K562 (cell line): ENCODE data around the gene SEMA3C. TPM values are rescaled to one million over a fixed set of nuclear protein-coding genes. Genes with fewer than 3 reads are reported as not detected.

Experiments
- ATAC-seq: fragments of 200-7000 bp; cut with Tn5 transposase; 3 replicates; pipeline ENCODE4 v1.9.1; 2020; ENCODE audit warnings: moderate library complexity
- BruUV-seq: library from RNA; stranded (reverse); fragments of 400-500 nt; replicated peaks from 2 replicates; lab custom pipeline; 2021; lab: Mats Ljungman, UMichigan
- CTCF ChIA-PET: fragments of 300-600 bp; formaldehyde crosslinking; extraction: SDS; loops from one replicate; lab custom pipeline; 2021; ENCODE audit warnings: low intra/inter-chr PET ratio; lab: Yijun Ruan, JAX
- POLR2A ChIA-PET: fragments of 300-600, 350-650 bp; sonication (Branson Sonifier 250); formaldehyde crosslinking; extraction: SDS; loops from one replicate; lab custom pipeline; 2021; ENCODE audit warnings: antibody characterized with exemption, inconsistent platforms; lab: Yijun Ruan, JAX
- DNase-seq, 4 experiments: peaks; one replicate each; pipeline versions ENCODE4 v3.0.0 to v3.0.0-alpha.2; 2011 to 2018; ENCODE audit warnings: low spot score in 3 of 4, mixed read lengths in 3 of 4; ENCODE audit errors: extremely low read depth in 1 of 4
- FAIRE-seq: peaks from 2 replicates; lab custom pipeline; 2011; peaks lifted over from hg19 to GRCh38; lab: Jason Lieb, UNC
- H2AFZ ChIP-seq: 2 replicates; pipeline ENCODE4 v1.6.0; 2011; ENCODE audit warnings: low read depth, low read length, control low read depth, inconsistent platforms
- H3K27ac ChIP-seq: fragments of 200-600 bp; 3 replicates; pipeline ENCODE4 v1.8.0; 2011; ENCODE audit warnings: low read depth, mild to moderate bottlenecking, control low read depth, inconsistent platforms, low read length, moderate library complexity, mixed read lengths; ENCODE audit errors: extremely low read depth
- H3K27me3 ChIP-seq, 2 experiments: fragments of 300-600 bp in 1 of 2; 2 replicates in 1 of 2; 3 replicates in 1 of 2; pipeline versions ENCODE4 v1.6.0 to v1.8.0; 2011; ENCODE audit warnings: inconsistent platforms in 2 of 2, low read length in 2 of 2, mild to moderate bottlenecking in 1 of 2, mixed read lengths in 1 of 2, moderate library complexity in 1 of 2; ENCODE audit not compliant: control insufficient read depth in 2 of 2, insufficient read depth in 2 of 2
- H3K36me3 ChIP-seq: fragments of 300-600 bp; 3 replicates; pipeline ENCODE4 v1.8.0; 2011; ENCODE audit warnings: mild to moderate bottlenecking, low read length, inconsistent platforms; ENCODE audit not compliant: control insufficient read depth, insufficient read depth
- H3K4me1 ChIP-seq, 2 experiments: fragments of 200-600 bp in 1 of 2; replicated peaks in 1 of 2; 2 replicates in 1 of 2; 3 replicates in 1 of 2; pipeline versions ENCODE4 v1.5.1 to v1.8.0; 2011; ENCODE audit warnings: inconsistent platforms in 2 of 2, low read length in 2 of 2, mild to moderate bottlenecking in 1 of 2, mixed read lengths in 1 of 2, moderate library complexity in 1 of 2; ENCODE audit not compliant: control insufficient read depth in 2 of 2, insufficient read depth in 2 of 2
- H3K4me2 ChIP-seq: 2 replicates; pipeline ENCODE4 v1.6.1; 2011; ENCODE audit warnings: low read length, control low read depth, inconsistent platforms, mixed read lengths; ENCODE audit not compliant: insufficient read depth
- H3K4me3 ChIP-seq: fragments of 200-600 bp; sonication (generic), shearing (Covaris generic); 2 replicates; pipeline ENCODE4 v1.5.1; 2016; ENCODE audit warnings: control low read depth, inconsistent platforms
- H3K79me2 ChIP-seq: fragments of 200-600 bp; 3 replicates; pipeline ENCODE4 v1.8.0; 2011; ENCODE audit warnings: low read length, inconsistent platforms; ENCODE audit not compliant: control insufficient read depth, insufficient read depth
- H3K9ac ChIP-seq, 2 experiments: 2 replicates each; pipeline versions ENCODE4 v1.6.0 to v1.6.1; 2011; ENCODE audit warnings: low read depth in 2 of 2, low read length in 2 of 2, control low read depth in 1 of 2, inconsistent platforms in 1 of 2, mild to moderate bottlenecking in 1 of 2, mixed read lengths in 1 of 2; ENCODE audit not compliant: insufficient read depth in 1 of 2
- H3K9me1 ChIP-seq: one replicate; pipeline ENCODE4 v1.6.0; 2011; ENCODE audit warnings: inconsistent platforms, mild to moderate bottlenecking, low read length, moderate library complexity; ENCODE audit not compliant: control insufficient read depth, insufficient read depth
- H3K9me3 ChIP-seq: replicated peaks from 2 replicates; pipeline ENCODE4 v1.5.1; 2011; ENCODE audit warnings: low read depth, low read length, inconsistent platforms; ENCODE audit not compliant: control insufficient read depth, insufficient read depth
- H4K20me1 ChIP-seq: replicated peaks from 2 replicates; pipeline ENCODE4 v1.6.1; 2011; ENCODE audit warnings: low read length, inconsistent platforms, mixed read lengths; ENCODE audit not compliant: control insufficient read depth, insufficient read depth
- BRD4 ChIP-seq: fragments of 200-600 bp; sonication (generic); IDR thresholded peaks from 2 replicates; pipeline ENCODE4 v1.6.1; 2017; ENCODE audit warnings: inconsistent platforms
- CBX8 ChIP-seq: fragments of 200-600 bp; sonication (generic); IDR thresholded peaks from 2 replicates; pipeline ENCODE4 v1.6.1; 2012; ENCODE audit warnings: borderline replicate concordance, mixed run types, low read depth, mild to moderate bottlenecking, moderate library complexity, mixed read lengths, low read length, control low read depth, inconsistent platforms; ENCODE audit not compliant: poor library complexity, severe bottlenecking; ENCODE audit errors: extremely low read depth
- ELF4 ChIP-seq: fragments of 450-650 bp; formaldehyde crosslinking; IDR thresholded peaks from 2 replicates; pipeline ENCODE4 v1.4.0; 2022; ENCODE audit warnings: missing genetic modification characterization
- FOXP1 ChIP-seq: sonication (generic); formaldehyde crosslinking; IDR thresholded peaks from 2 replicates; pipeline ENCODE4 v1.8.0; 2022; ENCODE audit warnings: mild to moderate bottlenecking, missing genetic modification reagents
- KLF1 ChIP-seq: fragments of 450-650 bp; IDR thresholded peaks from 2 replicates; pipeline ENCODE4 v1.6.1; 2016; ENCODE audit warnings: missing genetic modification characterization, missing compliant biosample characterization
- MEIS2 ChIP-seq: fragments of 450-650 bp; IDR thresholded peaks from 2 replicates; pipeline ENCODE4 v1.6.1; 2014; ENCODE audit warnings: mild to moderate bottlenecking; ENCODE audit not compliant: partially characterized antibody
- NR2F6 ChIP-seq: fragments of 450-650 bp; formaldehyde crosslinking; IDR thresholded peaks from 2 replicates; pipeline ENCODE4 v1.4.0; 2020; ENCODE audit warnings: mild to moderate bottlenecking
- PATZ1 ChIP-seq: fragments of 250-450 bp; sonication (Bioruptor Pico); IDR thresholded peaks from 2 replicates; pipeline ENCODE4 v1.5.0; 2020; ENCODE audit warnings: mild to moderate bottlenecking, borderline replicate concordance
- RBM34 ChIP-seq: fragments of 200-400 bp; formaldehyde crosslinking; IDR thresholded peaks from 2 replicates; pipeline ENCODE4 v1.6.1; 2018; ENCODE audit warnings: low read length, borderline replicate concordance; ENCODE audit not compliant: insufficient read depth
- SIX5 ChIP-seq, 2 experiments: IDR thresholded peaks; 2 replicates each; pipeline ENCODE4 v1.6.1; 2011; ENCODE audit warnings: low read length in 2 of 2, borderline replicate concordance in 1 of 2, low read depth in 1 of 2, mild to moderate bottlenecking in 1 of 2, moderate library complexity in 1 of 2; ENCODE audit not compliant: insufficient read depth in 1 of 2
- SPI1 ChIP-seq: IDR thresholded peaks from 2 replicates; pipeline ENCODE4 v1.6.1; 2011; ENCODE audit warnings: low read depth, low read length, control low read depth, borderline replicate concordance
- SRF ChIP-seq, 2 experiments: fragments of 250-450, 450-650 bp in 1 of 2; sonication (Bioruptor Pico) in 1 of 2; sonication (generic) in 1 of 2; formaldehyde crosslinking; IDR thresholded peaks; 2 replicates each; pipeline versions ENCODE4 v1.5.0 to v1.5.1; 2020 to 2022; ENCODE audit warnings: mild to moderate bottlenecking in 1 of 2, missing genetic modification reagents in 1 of 2
- VEZF1 ChIP-seq: fragments of 200-800 bp; sonication (Bioruptor generic); IDR thresholded peaks from 2 replicates; pipeline ENCODE4 v1.6.1; 2017; ENCODE audit warnings: missing genetic modification characterization, missing compliant biosample characterization
- ZFP30 ChIP-seq: fragments of 250-450 bp; sonication (Bioruptor Pico); IDR thresholded peaks from 2 replicates; pipeline ENCODE4 v1.8.0; 2022; ENCODE audit warnings: moderate library complexity, mild to moderate bottlenecking, inconsistent platforms, borderline replicate concordance
- ZNF280A ChIP-seq: fragments of 450-650 bp; IDR thresholded peaks from 2 replicates; pipeline ENCODE4 v1.6.1; 2018; ENCODE audit warnings: mild to moderate bottlenecking, low read depth; ENCODE audit not compliant: partially characterized antibody
- ZNF408 ChIP-seq: fragments of 250-450 bp; sonication (Bioruptor Pico); IDR thresholded peaks from 2 replicates; pipeline ENCODE4 v1.4.0; 2020; ENCODE audit warnings: low read depth, mild to moderate bottlenecking, moderate library complexity
- WGBS: fragments of 100-300 bp; shearing (Covaris generic); methylation state at CpG from one replicate; pipeline ENCODE4 v1.1.6; 2016; ENCODE audit warnings: low coverage, mixed read lengths; ENCODE audit not compliant: insufficient coverage; ENCODE audit errors: missing lambda C conversion rate; 5-methylcytosine and 5-hydroxymethylcytosine counted together
- in situ Hi-C: fragments of 300-500 bp; cut with MboI; formaldehyde crosslinking; loops from 4 replicates; pipeline ENCODE4 v1.15.0; 2018; ENCODE audit warnings: inconsistent platforms, mixed read lengths
- intact Hi-C: fragments of 100-400 bp; cut with micrococcal nuclease; formaldehyde crosslinking; loops from 2 replicates; pipeline ENCODE4 v1.14.2; 2022
- polyA plus RNA-seq, 8 experiments: library from polyadenylated mRNA; depleted of rRNA in 4 of 8; stranded (reverse) in 5 of 8; unstranded in 3 of 8; fragments of >200 nt; fragmentation: Nextera tagmentation in 2 of 8; fragmentation: Illumina TruSeq in 1 of 8; extraction: Ambion mirVana in 2 of 8; extraction: Trizol in 1 of 8; gene quantifications; 2 replicates each; pipeline versions ENCODE4 v1.2.1 to v1.2.3, GENCODE V29; 2011 to 2014; ENCODE audit warnings: inconsistent platforms in 1 of 8, missing spikeins in 1 of 8
- total RNA-seq, 7 experiments: library from RNA; depleted of rRNA in 6 of 7; stranded (reverse); fragments of >200 nt in 6 of 7; fragmentation: Illumina TruSeq in 2 of 7; extraction: Trizol in 2 of 7; gene quantifications; 2 replicates each; pipeline versions ENCODE4 v1.2.1 to v1.2.3, GENCODE V29; 2011 to 2021; ENCODE audit warnings: low replicate concordance in 1 of 7

The SEMA3C gene
- total and polyA plus RNA-seq, 9 of the 15 experiments (the other 6 are each of a cell fraction or from before 2014, with no cell fraction given), result 0.04 to 0.36 (median 0.12) TPM; not detected in 3

- TF ChIP-seq BRD4, result no peak
Measured at GRCh38 chr7:80945976-80946375, 27.1 kb upstream of the SEMA3C start (continued).

GRCh38 chr7:80943342-80943741 lies 24.5 kb upstream of the SEMA3C start:
- Histone ChIP-seq H4K20me1 (no peaks in the 10 kb centered on the region), H3K4me2 (no peak overlapping the region), H3K9me1 (no peaks in the 10 kb centered on the region), H3K27me3 (no peaks in the 10 kb centered on the region), H3K27ac (no peak overlapping the region), H2AFZ (no peak overlapping the region), H3K4me1 (no peaks in the 10 kb centered on the region), H3K79me2 (no peaks in the 10 kb centered on the region), H3K9me3 (no peaks in the 10 kb centered on the region), H3K9ac (no peak overlapping the region), H3K4me3 (no peak overlapping the region), H3K36me3 (no peaks in the 10 kb centered on the region)
- CTCF ChIA-PET, result no interaction called here
- ATAC-seq, result no peak
- in situ Hi-C loops, result no loop called here
- WGBS, result 13% methylated on average over 1 of the region's 1 CpG
- BruUV-seq, result no TSS peak
- intact Hi-C loops, result no loop called here
- no peak for FAIRE-seq
- DNase-seq, result no peak
- POLR2A ChIA-PET, result no interaction called here
- no peak for TF ChIP-seq FOXP1
- no peak for TF ChIP-seq KLF1 (tag)
- no peak for TF ChIP-seq MEIS2
- no peak for TF ChIP-seq CBX8
- TF ChIP-seq SIX5 (IDR thresholded peaks at IDR 0.05; ENCODE audit: borderline replicate concordance in 1 of 2, insufficient read depth in 1 of 2, low read depth in 1 of 2, low read length in 2 of 2), result no peak
- no peak for TF ChIP-seq NR2F6
- TF ChIP-seq ZNF280A, result no peak
- no peak for TF ChIP-seq SRF (CRISPR knock-in tag; IDR thresholded peaks at IDR 0.05)
- TF ChIP-seq ZFP30 (CRISPR knock-in tag), result no peak
- TF ChIP-seq RBM34, result no peak
- TF ChIP-seq SPI1, result no peak
- TF ChIP-seq VEZF1 (CRISPR knock-in tag), result no peak
- TF ChIP-seq PATZ1 (CRISPR knock-in tag), result no peak
- TF ChIP-seq ELF4, result no peak
- no peak for TF ChIP-seq ZNF408 (CRISPR knock-in tag)
